Measurements from ENCODE around the gene RHBDD3.

Gene RHBDD3

DNA sequence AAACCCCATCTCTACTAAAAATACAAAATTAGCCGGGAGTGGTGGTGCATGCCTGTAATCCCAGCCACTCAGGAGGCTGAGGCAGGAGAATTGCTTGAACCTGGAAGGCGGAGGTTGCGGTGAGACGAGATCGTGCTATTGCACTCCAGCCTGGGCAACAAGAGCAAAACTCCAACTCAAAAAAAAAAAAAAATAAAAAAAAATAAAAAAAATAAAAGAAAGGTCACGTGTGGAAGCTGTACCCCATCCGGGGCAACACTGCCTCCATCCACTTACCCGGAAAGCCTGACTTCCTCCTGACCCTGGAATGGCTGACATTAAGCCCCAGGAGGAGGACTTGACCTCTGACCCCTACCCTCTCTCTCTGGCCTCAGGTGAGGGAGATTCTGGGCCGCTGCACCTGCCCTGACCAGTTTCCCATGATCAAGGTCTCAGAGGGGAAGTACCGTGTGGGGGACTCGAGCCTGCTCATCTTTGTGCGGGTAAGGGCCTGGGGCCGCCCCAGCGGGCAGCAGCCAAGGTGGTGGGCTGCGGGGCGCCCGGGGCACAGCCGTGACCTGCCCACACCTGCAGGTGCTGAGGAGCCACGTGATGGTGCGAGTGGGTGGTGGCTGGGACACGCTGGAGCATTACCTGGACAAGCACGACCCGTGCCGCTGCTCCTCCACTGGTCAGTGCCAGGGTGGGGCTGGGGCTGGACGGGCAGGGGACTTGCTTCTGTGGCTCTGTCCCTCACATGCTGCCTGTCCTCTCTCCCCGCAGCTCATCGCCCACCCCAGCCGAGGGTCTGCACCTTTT, 42.5 kb upstream of the RHBDD3 start:
- Histone ChIP-seq H3K9me3 (no peaks in the 10 kb centered on the region), H3K4me1 (ENCODE audit: control insufficient read depth in 1 of 2, insufficient read depth in 1 of 2, low read depth in 1 of 2, low read length in 1 of 2) (peaks cover 6 to 21% of the 10 kb centered on the region in 2 experiments), H3K27ac (no peak overlapping the region), H3K36me3 (no peaks in the 10 kb centered on the region), H3K27me3 (peaks cover 98% of the 10 kb centered on the region), H3K4me3 (ENCODE audit: low read depth in 1 of 2, low read length in 1 of 2) (no peak overlapping the region)
- TF ChIP-seq, protein P1, sequence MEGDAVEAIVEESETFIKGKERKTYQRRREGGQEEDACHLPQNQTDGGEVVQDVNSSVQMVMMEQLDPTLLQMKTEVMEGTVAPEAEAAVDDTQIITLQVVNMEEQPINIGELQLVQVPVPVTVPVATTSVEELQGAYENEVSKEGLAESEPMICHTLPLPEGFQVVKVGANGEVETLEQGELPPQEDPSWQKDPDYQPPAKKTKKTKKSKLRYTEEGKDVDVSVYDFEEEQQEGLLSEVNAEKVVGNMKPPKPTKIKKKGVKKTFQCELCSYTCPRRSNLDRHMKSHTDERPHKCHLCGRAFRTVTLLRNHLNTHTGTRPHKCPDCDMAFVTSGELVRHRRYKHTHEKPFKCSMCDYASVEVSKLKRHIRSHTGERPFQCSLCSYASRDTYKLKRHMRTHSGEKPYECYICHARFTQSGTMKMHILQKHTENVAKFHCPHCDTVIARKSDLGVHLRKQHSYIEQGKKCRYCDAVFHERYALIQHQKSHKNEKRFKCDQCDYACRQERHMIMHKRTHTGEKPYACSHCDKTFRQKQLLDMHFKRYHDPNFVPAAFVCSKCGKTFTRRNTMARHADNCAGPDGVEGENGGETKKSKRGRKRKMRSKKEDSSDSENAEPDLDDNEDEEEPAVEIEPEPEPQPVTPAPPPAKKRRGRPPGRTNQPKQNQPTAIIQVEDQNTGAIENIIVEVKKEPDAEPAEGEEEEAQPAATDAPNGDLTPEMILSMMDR (IDR thresholded peaks at IDR 0.05) = no peak

DNA sequence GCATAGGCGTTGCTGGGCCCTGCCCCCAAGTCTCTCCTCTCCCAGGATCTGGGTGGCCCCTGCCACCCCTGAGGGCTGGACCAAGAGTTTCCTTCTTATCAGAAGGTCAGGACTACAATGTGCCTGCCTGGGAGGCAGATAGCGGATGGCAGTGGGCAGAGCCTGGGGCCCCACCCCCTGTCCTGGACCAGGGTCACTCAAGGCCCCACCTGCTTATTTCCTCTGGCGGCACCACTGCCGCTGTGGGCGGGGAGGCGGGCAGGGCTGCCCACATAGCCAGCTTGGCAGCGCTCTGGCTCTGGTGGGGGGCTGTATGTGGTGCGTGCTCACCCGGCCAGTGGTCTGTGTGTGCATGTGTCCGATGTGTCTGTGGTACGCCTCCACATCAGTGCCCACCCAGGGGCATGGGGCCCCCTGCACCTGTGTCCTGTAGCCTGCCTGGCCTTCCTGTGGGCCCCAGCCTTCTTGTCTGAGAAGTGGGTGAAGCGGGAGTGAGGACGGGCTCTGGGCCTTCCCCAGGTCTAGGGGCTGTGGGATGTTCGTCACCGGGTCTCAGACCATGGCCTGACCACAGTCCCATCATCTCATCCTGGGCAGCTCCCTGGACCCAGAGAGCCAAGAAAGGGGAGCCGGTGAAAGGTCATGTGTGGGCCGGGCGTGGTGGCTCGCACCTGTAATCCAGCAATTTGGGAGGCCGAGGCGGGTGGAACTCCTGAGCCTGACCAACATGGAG, 41.7 kb upstream of the RHBDD3 start:
- H3K27ac ChIP-seq = no peak overlapping the region
- TF ChIP-seq, protein P1 (IDR thresholded peaks at IDR 0.05) = no peak
- no peaks in the 10 kb centered on the region for H3K36me3 ChIP-seq
- peaks cover 98% of the 10 kb centered on the region for H3K27me3 ChIP-seq
- H3K9me3 ChIP-seq = no peaks in the 10 kb centered on the region
- H3K4me1 ChIP-seq (ENCODE audit: control insufficient read depth in 1 of 2, insufficient read depth in 1 of 2, low read depth in 1 of 2, low read length in 1 of 2) = peaks cover 6 to 14% of the 10 kb centered on the region in 2 experiments
- H3K4me3 ChIP-seq (ENCODE audit: low read depth in 1 of 2, low read length in 1 of 2) = no peak overlapping the region

DNA sequence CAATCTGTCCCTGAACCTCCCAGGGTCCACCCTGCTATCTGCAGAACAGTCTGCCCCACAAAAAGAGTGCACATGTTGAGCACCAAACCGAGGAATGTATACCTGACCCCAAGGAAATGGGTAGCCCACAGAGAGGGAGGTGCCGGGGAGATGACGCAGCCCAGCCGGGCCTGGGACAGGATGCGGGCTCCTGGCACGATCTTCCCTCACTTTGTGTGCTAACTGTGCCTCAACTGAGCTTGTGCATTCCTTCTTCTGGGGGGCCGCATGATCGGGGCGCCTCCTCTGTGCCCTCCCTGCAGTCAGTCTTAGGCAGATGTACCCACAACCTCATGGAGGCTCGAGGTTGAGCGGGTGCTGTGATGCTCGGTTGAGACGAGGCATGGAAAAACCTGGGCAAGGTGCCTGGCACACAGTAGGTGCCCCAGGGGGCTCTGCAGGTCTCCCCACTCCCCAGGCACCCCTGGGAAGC, 41.0 kb upstream of the RHBDD3 start:
- Histone ChIP-seq H3K4me3 (ENCODE audit: low read depth in 1 of 2, low read length in 1 of 2) (no peak overlapping the region), H3K27me3 (peaks cover 98% of the 10 kb centered on the region), H3K36me3 (no peaks in the 10 kb centered on the region), H3K9me3 (no peaks in the 10 kb centered on the region), H3K27ac (no peak overlapping the region), H3K4me1 (ENCODE audit: control insufficient read depth in 1 of 2, insufficient read depth in 1 of 2, low read depth in 1 of 2, low read length in 1 of 2) (peaks cover 6 to 14% of the 10 kb centered on the region in 2 experiments)
- TF ChIP-seq, protein P1 (IDR thresholded peaks at IDR 0.05) = no peak

DNA sequence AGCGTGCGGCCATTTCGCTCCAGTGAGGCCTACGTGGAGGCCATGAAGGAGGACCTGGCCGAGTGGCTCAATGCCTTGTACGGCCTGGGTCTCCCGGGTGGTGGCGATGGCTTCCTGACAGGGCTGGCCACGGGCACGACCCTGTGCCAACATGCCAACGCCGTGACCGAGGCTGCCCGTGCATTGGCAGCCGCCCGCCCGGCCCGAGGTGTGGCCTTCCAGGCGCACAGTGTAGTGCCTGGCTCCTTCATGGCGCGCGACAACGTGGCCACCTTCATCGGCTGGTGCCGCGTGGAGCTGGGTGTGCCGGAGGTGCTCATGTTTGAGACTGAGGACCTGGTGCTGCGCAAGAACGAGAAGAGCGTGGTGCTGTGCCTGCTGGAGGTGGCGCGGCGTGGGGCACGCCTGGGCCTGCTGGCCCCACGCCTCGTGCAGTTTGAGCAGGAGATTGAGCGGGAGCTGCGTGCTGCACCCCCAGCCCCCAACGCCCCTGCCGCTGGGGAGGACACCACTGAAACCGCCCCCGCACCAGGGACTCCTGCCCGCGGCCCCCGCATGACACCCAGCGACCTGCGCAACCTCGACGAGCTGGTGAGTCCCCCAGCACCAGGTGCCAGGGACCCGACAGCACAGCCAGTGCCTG, 40.5 kb upstream of the RHBDD3 start:
- Histone ChIP-seq H3K4me1 (ENCODE audit: control insufficient read depth in 1 of 2, insufficient read depth in 1 of 2, low read depth in 1 of 2, low read length in 1 of 2) (peaks cover 6 to 14% of the 10 kb centered on the region in 2 experiments), H3K9me3 (no peaks in the 10 kb centered on the region), H3K4me3 (ENCODE audit: low read depth in 1 of 2, low read length in 1 of 2) (no peak overlapping the region), H3K27me3 (peaks cover 93% of the 10 kb centered on the region), H3K36me3 (no peaks in the 10 kb centered on the region), H3K27ac (no peak overlapping the region)
- TF ChIP-seq, protein P1 (IDR thresholded peaks at IDR 0.05) = no peak

DNA sequence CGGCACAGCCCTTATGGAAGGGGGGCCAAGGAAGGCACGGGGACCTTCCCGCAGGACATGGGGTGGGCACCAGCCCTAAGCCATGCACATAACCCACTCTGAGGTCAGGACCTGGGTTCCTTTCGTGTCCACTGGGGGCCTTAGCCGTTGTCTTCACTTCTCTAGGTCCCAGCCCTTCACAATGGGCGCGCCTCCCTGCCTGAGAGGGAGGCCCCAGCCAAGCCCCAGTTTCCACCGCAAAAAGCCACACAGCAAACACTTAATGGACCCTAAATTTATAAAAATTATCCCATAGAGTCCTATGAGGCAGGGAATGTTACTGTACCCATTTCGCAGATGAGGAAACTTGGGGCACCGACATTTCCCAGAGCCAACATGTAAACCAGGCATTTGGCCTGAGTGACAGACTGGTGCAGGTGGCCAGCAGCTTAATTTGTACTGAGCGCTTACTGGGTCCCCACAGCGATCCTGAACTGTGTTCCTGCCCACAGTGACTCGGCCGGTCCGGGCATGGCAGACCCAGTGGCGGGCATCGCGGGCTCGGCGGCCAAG, 39.9 kb upstream of the RHBDD3 start:
- H3K27ac ChIP-seq = no peak overlapping the region

More for the DNA sequence above, 39.9 kb upstream of the RHBDD3 start:
- H3K36me3 ChIP-seq = no peaks in the 10 kb centered on the region
- no peak overlapping the region for H3K4me3 ChIP-seq (ENCODE audit: low read depth in 1 of 2, low read length in 1 of 2)
- peaks cover 6 to 14% of the 10 kb centered on the region in 2 experiments for H3K4me1 ChIP-seq (ENCODE audit: control insufficient read depth in 1 of 2, insufficient read depth in 1 of 2, low read depth in 1 of 2, low read length in 1 of 2)
- TF ChIP-seq, protein P1 (IDR thresholded peaks at IDR 0.05) = no peak
- peaks cover 87% of the 10 kb centered on the region for H3K27me3 ChIP-seq
- no peaks in the 10 kb centered on the region for H3K9me3 ChIP-seq
